Uterus (tissue), 4 donors: ENCODE measurements around the gene KRTAP10-9. TPM values are rescaled to one million over a fixed set of nuclear protein-coding genes. Genes with fewer than 3 reads are reported as not detected.
"Not testable (repeated sequence)": the region's sequence is repeated elsewhere in the genome, so short reads cannot be mapped to it uniquely, and the experiment has no call there.

ENCODE experiments used
- DNase-seq, 2 donors: peaks; one replicate each; pipeline ENCODE4 v3.0.0-alpha.2; 2019 to 2020
- H3K27ac ChIP-seq, 2 donors: fragments of 200-600 bp; sonication (generic); 1 replicate in 1 of 2; 2 replicates in 1 of 2; pipeline ENCODE4 v1.5.1; 2016 to 2018
- H3K27me3 ChIP-seq, 2 donors: fragments of 200-600 bp; sonication (generic); one replicate each; pipeline ENCODE4 v1.5.1; 2018 to 2019; ENCODE audit warnings: control low read depth in 1 of 2
- H3K36me3 ChIP-seq, 2 donors: fragments of 200-600 bp; sonication (generic); one replicate each; pipeline ENCODE4 v1.5.1; 2019; ENCODE audit warnings: control low read depth in 1 of 2
- H3K4me1 ChIP-seq, 2 donors: fragments of 200-600 bp; sonication (generic); one replicate each; pipeline ENCODE4 v1.5.1; 2018 to 2019; ENCODE audit warnings: control low read depth in 1 of 2
- H3K4me3 ChIP-seq, 2 donors: fragments of 200-600 bp; sonication (generic); 1 replicate in 1 of 2; 2 replicates in 1 of 2; pipeline ENCODE4 v1.5.1; 2018 to 2019; ENCODE audit warnings: mild to moderate bottlenecking in 1 of 2
- H3K9me3 ChIP-seq, 2 donors: fragments of 200-600 bp; sonication (generic); one replicate each; pipeline ENCODE4 v1.5.1; 2019; ENCODE audit warnings: control low read depth in 1 of 2
- CTCF ChIP-seq, 4 experiments: fragments of 200-600 bp in 2 of 4; fragments of 450-650 bp in 2 of 4; sonication (generic) in 2 of 4; IDR thresholded peaks; one replicate each; pipeline ENCODE4 v1.5.1; 2016 to 2019; ENCODE audit warnings: antibody characterized with exemption in 4 of 4, mild to moderate bottlenecking in 2 of 4, moderate library complexity in 1 of 4
- POLR2A ChIP-seq, 2 donors: fragments of 450-650 bp; IDR thresholded peaks; one replicate each; pipeline ENCODE4 v1.6.1; 2016; ENCODE audit warnings: antibody characterized with exemption in 2 of 2, mild to moderate bottlenecking in 1 of 2, moderate library complexity in 1 of 2
- intact Hi-C: fragments of 100-400 bp; cut with DNase I; formaldehyde crosslinking; loops from one replicate; pipeline ENCODE4 v1.15.1; 2023; ENCODE audit warnings: low total_unique reads
- total RNA-seq, 4 donors: library from RNA; depleted of rRNA in 3 of 4; stranded (reverse); fragments of >200 nt in 3 of 4; gene quantifications; one replicate each; pipeline versions ENCODE4 v1.1.0 to v1.2.4, GENCODE V29; 2014 to 2023
- donor health status: DM: yes; HTN: yes; CAD: no.

Gene KRTAP10-9
- total RNA-seq, 4 donors from 2014 or later, result not detected

DNA sequence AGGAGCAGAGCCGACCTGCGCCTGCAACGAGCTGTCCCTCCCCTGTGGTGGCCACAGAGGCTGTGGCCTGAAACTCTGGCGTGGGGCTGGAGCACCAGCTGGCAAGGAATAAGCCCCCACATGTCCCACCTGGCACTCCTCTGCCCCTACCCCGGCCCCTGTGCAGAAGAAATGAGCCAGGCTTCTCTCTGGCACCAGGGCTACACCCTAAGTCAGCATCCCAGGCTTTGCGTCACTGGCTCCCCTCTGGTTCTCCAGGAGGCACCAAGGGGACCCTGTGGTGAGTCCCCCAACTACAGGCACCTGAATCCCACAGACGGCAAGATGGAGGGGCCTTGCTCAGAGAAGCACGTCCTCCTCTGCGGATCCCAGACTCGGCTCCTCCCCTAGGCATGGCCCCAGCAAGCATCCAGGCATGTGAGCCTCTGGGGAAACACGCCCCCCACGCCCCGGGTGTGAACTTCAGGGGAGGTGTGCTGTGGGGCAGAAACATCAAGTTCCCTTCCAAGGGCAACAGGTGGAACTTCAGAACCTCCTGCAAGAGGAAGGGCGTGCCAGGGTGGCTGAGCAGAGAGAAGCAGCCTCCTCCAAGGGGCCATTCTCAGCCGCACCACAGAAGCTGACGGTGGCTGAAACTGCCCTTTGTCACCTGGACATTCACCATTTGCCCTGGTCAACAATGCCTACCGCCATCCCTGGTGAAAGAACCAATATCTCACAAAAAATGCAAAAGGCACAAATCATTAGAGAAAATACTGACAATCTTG is 23.6 kb upstream of the KRTAP10-9 start:
- Histone ChIP-seq H3K9me3 (no peaks in the 10 kb centered on the region), H3K4me1 (no peaks in the 10 kb centered on the region), H3K27me3 (no peaks in the 10 kb centered on the region), H3K36me3 (no peaks in the 10 kb centered on the region), H3K4me3 (no peak overlapping the region), H3K27ac (no peak overlapping the region)
- DNase-seq, result no peak
- TF ChIP-seq CTCF (IDR thresholded peaks at IDR 0.05), result no peak
- no peak for TF ChIP-seq POLR2A (IDR thresholded peaks at IDR 0.05)
- intact Hi-C loops, result no loop called here

GRCh38 chr21:44603911-44604310 is 23.0 kb upstream of the KRTAP10-9 start:
- Histone ChIP-seq H3K4me1 (no peaks in the 10 kb centered on the region), H3K4me3 (no peak overlapping the region), H3K27ac (no peak overlapping the region), H3K36me3 (no peaks in the 10 kb centered on the region), H3K9me3 (no peaks in the 10 kb centered on the region), H3K27me3 (no peaks in the 10 kb centered on the region)
- no peak for DNase-seq
- TF ChIP-seq CTCF (IDR thresholded peaks at IDR 0.05), result no peak
- no peak for TF ChIP-seq POLR2A (IDR thresholded peaks at IDR 0.05)
- intact Hi-C loops, result no loop called here

GRCh38 chr21:44606495-44606894 is 20.4 kb upstream of the KRTAP10-9 start:
- intact Hi-C loops, result no loop called here
- H3K4me1 ChIP-seq, result no peaks in the 10 kb centered on the region
- TF ChIP-seq CTCF (IDR thresholded peaks at IDR 0.05), result no peak
- TF ChIP-seq POLR2A (IDR thresholded peaks at IDR 0.05), result no peak
- H3K36me3 ChIP-seq, result no peaks in the 10 kb centered on the region
- H3K27ac ChIP-seq, result no peak overlapping the region
- peaks cover 0 to 2% of the 10 kb centered on the region in 2 donors for H3K9me3 ChIP-seq
- no peaks in the 10 kb centered on the region for H3K27me3 ChIP-seq
- no peak for DNase-seq
- no peak overlapping the region for H3K4me3 ChIP-seq

DNA sequence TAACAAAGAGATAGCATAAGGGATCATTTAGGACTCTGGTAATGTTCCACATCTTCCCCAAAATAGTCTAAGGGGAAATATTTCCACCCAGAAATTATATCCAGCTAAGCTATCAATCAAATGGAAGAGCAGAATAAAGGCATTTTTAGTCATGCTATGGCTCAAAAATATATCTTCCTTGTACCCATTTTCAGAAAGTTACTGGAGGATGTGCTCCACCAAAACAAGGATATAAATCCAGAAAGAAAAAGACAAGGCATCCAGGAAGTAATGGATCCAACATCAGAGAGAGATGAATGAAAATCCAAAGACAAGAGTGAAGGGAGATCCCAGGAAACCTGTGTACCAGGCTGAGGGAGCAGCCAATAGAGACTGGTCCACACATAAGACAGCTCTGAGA is 17.7 kb upstream of the KRTAP10-9 start:
- Histone ChIP-seq H3K27me3 (no peaks in the 10 kb centered on the region), H3K9me3 (peaks cover 0 to 2% of the 10 kb centered on the region in 2 donors), H3K4me3 (no peak overlapping the region), H3K4me1 (no peaks in the 10 kb centered on the region), H3K27ac (no peak overlapping the region), H3K36me3 (no peaks in the 10 kb centered on the region)
- intact Hi-C loops, result no loop called here
- TF ChIP-seq CTCF (IDR thresholded peaks at IDR 0.05) (no peak), POLR2A (IDR thresholded peaks at IDR 0.05) (no peak)
- DNase-seq, result no peak

DNA sequence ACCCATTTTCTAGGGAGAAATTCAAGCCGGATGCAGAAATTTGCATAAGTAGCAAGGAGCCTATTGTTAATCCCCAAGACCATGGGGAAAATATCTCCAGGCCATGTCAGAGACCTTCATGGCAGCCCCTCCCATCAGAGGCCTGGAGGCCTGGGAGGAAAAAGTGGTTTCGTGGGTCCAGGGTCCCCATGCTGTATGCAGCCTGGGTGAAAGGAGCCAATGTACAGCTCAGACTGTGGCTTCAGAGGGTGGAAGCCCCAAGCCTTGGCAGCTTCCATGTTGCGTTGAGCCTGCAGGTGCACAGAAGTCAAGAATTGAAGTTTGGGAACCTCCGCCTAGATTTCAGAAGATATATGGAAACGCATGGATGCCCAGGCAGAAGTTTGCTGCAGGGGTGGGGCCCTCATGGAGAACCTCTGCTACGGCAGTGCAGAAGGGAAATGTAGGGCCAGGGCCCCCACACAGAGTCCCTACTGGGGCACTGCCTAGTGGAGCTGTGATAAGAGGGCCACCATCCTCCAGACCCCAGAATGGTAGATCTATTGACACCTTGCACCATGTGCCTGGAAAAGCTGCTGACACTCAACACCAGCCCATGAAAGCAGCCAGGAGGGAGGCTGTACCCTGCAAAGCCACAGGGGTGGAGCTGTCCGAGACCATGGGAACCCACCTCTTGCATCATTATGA is 16.6 kb upstream of the KRTAP10-9 start:
- H3K27ac ChIP-seq, H3K27me3 ChIP-seq, H3K36me3 ChIP-seq, intact Hi-C loops, H3K9me3 ChIP-seq, H3K4me1 ChIP-seq, H3K4me3 ChIP-seq, DNase-seq: not testable (repeated sequence)
